IMR-90 (cell line): Measurements from ENCODE around the gene KIF1B. TPM values are rescaled to one million over a fixed set of nuclear protein-coding genes. Genes with fewer than 3 reads are reported as not detected.

Source experiments
- ATAC-seq: fragments of 200-7000 bp; cut with Tn5 transposase; 2 replicates; pipeline ENCODE4 v1.9.1; 2020; ENCODE audit warnings: low read depth, mild to moderate bottlenecking, moderate library complexity
- BruUV-seq: library from RNA; stranded (reverse); fragments of 400-500 nt; replicated peaks from 2 replicates; lab custom pipeline; 2021; lab: Mats Ljungman, UMichigan
- CTCF ChIA-PET: fragments of 300-600 bp; formaldehyde crosslinking; extraction: SDS; loops from one replicate; lab custom pipeline; 2021; ENCODE audit warnings: antibody characterized with exemption; lab: Yijun Ruan, JAX
- POLR2A ChIA-PET: fragments of 300-600 bp; sonication (Branson Sonifier 250); formaldehyde crosslinking; loops from one replicate; lab custom pipeline; 2022; ENCODE audit warnings: antibody characterized with exemption; ENCODE audit not compliant: unreplicated experiment; lab: Charles Lee
- DNase-seq: peaks from one replicate; pipeline ENCODE4 v3.0.0; 2013
- H2AFZ ChIP-seq: replicated peaks from 2 replicates; pipeline ENCODE3; 2013; ENCODE audit warnings: low read length, mild to moderate bottlenecking; ENCODE audit not compliant: poor library complexity
- H2AK5ac ChIP-seq: 2 replicates; pipeline ENCODE4 v1.6.1; 2013; ENCODE audit warnings: low read depth, low read length, inconsistent platforms
- H2AK9ac ChIP-seq: replicated peaks from 2 replicates; pipeline ENCODE3; 2013; ENCODE audit warnings: mild to moderate bottlenecking, low read depth, low read length, moderate library complexity; ENCODE audit not compliant: poor library complexity
- H2BK120ac ChIP-seq: 2 replicates; pipeline ENCODE4 v1.6.1; 2013; ENCODE audit warnings: low read depth, low read length, inconsistent platforms
- H2BK15ac ChIP-seq: 3 replicates; pipeline ENCODE4 v1.6.1; 2013; ENCODE audit warnings: low read depth, low read length, inconsistent platforms
- H2BK20ac ChIP-seq: 2 replicates; pipeline ENCODE4 v1.6.1; 2013; ENCODE audit warnings: low read depth, mild to moderate bottlenecking, inconsistent platforms, low read length, moderate library complexity
- H2BK5ac ChIP-seq: 2 replicates; pipeline ENCODE4 v1.6.1; 2013; ENCODE audit warnings: mild to moderate bottlenecking, low read depth, low read length, inconsistent platforms; ENCODE audit not compliant: poor library complexity, severe bottlenecking
- H3K14ac ChIP-seq: replicated peaks from 2 replicates; pipeline ENCODE4 v1.6.1; 2013; ENCODE audit warnings: low read depth, low read length, inconsistent platforms
- H3K18ac ChIP-seq: 2 replicates; pipeline ENCODE4 v1.6.1; 2013; ENCODE audit warnings: low read depth, low read length, control low read depth
- H3K23ac ChIP-seq: 2 replicates; pipeline ENCODE4 v1.6.1; 2013; ENCODE audit warnings: low read depth, low read length, inconsistent platforms
- H3K27ac ChIP-seq: 2 replicates; pipeline ENCODE4 v1.5.1; 2013; ENCODE audit warnings: mild to moderate bottlenecking, control low read depth, low read length; ENCODE audit not compliant: insufficient read depth
- H3K27me3 ChIP-seq: 2 replicates; pipeline ENCODE4 v1.6.1; 2013; ENCODE audit warnings: low read length; ENCODE audit not compliant: control insufficient read depth, insufficient read depth
- H3K36me3 ChIP-seq: 2 replicates; pipeline ENCODE4 v1.6.1; 2013; ENCODE audit warnings: low read length, mixed read lengths; ENCODE audit not compliant: control insufficient read depth, insufficient read depth
- H3K4ac ChIP-seq: 2 replicates; pipeline ENCODE4 v1.6.1; 2013; ENCODE audit warnings: low read depth, low read length, inconsistent platforms
- H3K4me1 ChIP-seq: 2 replicates; pipeline ENCODE4 v1.6.1; 2013; ENCODE audit warnings: low read length, mixed read lengths; ENCODE audit not compliant: control insufficient read depth, insufficient read depth
- H3K4me2 ChIP-seq: 2 replicates; pipeline ENCODE4 v1.6.1; 2013; ENCODE audit warnings: low read depth, mild to moderate bottlenecking, control low read depth, low read length, moderate library complexity
- H3K4me3 ChIP-seq: 2 replicates; pipeline ENCODE4 v1.5.1; 2013; ENCODE audit warnings: low read depth, mild to moderate bottlenecking, control low read depth, low read length, moderate library complexity; ENCODE audit not compliant: insufficient read depth
- H3K56ac ChIP-seq: 2 replicates; pipeline ENCODE4 v1.6.1; 2013; ENCODE audit warnings: low read length, inconsistent platforms; ENCODE audit not compliant: insufficient read depth; ENCODE audit errors: extremely low read depth
- H3K79me1 ChIP-seq, 2 experiments: 2 replicates each; pipeline ENCODE4 v1.6.1; 2013; ENCODE audit warnings: low read length in 2 of 2, inconsistent platforms in 1 of 2, low read depth in 1 of 2
- H3K9ac ChIP-seq: 2 replicates; pipeline ENCODE4 v1.6.1; 2013; ENCODE audit warnings: low read depth, low read length, control low read depth
- H3K9me1 ChIP-seq: 2 replicates; pipeline ENCODE4 v1.6.1; 2013; ENCODE audit warnings: low read length, inconsistent platforms; ENCODE audit not compliant: insufficient read depth
- H3K9me3 ChIP-seq: 2 replicates; pipeline ENCODE4 v1.6.1; 2013; ENCODE audit warnings: low read length; ENCODE audit not compliant: control insufficient read depth, insufficient read depth
- H4K20me1 ChIP-seq: 2 replicates; pipeline ENCODE4 v1.6.1; 2013; ENCODE audit warnings: low read length, inconsistent platforms; ENCODE audit not compliant: insufficient read depth
- H4K5ac ChIP-seq: 2 replicates; pipeline ENCODE4 v1.6.1; 2013; ENCODE audit warnings: mild to moderate bottlenecking, low read depth, low read length, control low read depth
- H4K8ac ChIP-seq, 2 experiments: 2 replicates each; pipeline ENCODE4 v1.6.1; 2013; ENCODE audit warnings: low read depth in 2 of 2, low read length in 2 of 2, control low read depth in 1 of 2, inconsistent platforms in 1 of 2
- H4K91ac ChIP-seq: 2 replicates; pipeline ENCODE4 v1.6.1; 2013; ENCODE audit warnings: low read depth, low read length, inconsistent platforms; ENCODE audit not compliant: insufficient read depth
- CEBPB ChIP-seq: IDR thresholded peaks from 2 replicates; pipeline ENCODE4 v1.6.1; 2012; ENCODE audit warnings: low read depth, low read length, improper control_type of control experiment
- FOS ChIP-seq: fragments of 150-350 bp; IDR thresholded peaks from 2 replicates; pipeline ENCODE4 v1.6.1; 2016; ENCODE audit warnings: low read depth, low read length
- MAFK ChIP-seq: IDR thresholded peaks from 2 replicates; pipeline ENCODE4 v1.6.1; 2012; ENCODE audit warnings: low read depth, low read length, improper control_type of control experiment
- NFE2L2 ChIP-seq: fragments of 150-350 bp; IDR thresholded peaks from 2 replicates; pipeline ENCODE4 v1.6.1; 2016; ENCODE audit warnings: low read depth, mild to moderate bottlenecking, low read length
- RCOR1 ChIP-seq: IDR thresholded peaks from 2 replicates; pipeline ENCODE4 v1.6.1; 2012; ENCODE audit warnings: mild to moderate bottlenecking, low read length, improper control_type of control experiment; ENCODE audit not compliant: insufficient replicate concordance
- RFX5 ChIP-seq: IDR thresholded peaks from 2 replicates; pipeline ENCODE4 v1.8.0; 2012; ENCODE audit warnings: low read depth, mild to moderate bottlenecking, low read length, moderate library complexity
- WGBS, 2 experiments: methylation state at CpG; one replicate each; pipeline versions ENCODE4 v1.1.5 to v1.1.7; 2013; ENCODE audit warnings: missing lambda C conversion rate in 2 of 2; ENCODE audit not compliant: insufficient read length in 1 of 2; ENCODE audit errors: extremely low coverage in 2 of 2; 5-methylcytosine and 5-hydroxymethylcytosine counted together
- dilution Hi-C: fragments of 300-500 bp; cut with HindIII; formaldehyde crosslinking; loops from one replicate; pipeline ENCODE4 v1.14.3; 2018; ENCODE audit warnings: low sequenced_read_pairs; ENCODE audit not compliant: unreplicated experiment
- in situ Hi-C: fragments of 300-500 bp; cut with MboI; formaldehyde crosslinking; loops from 3 replicates; pipeline ENCODE4 v1.14.3; 2019; ENCODE audit warnings: low sequenced_read_pairs, inconsistent platforms, mixed read lengths
- intact Hi-C: fragments of 100-400 bp; cut with micrococcal nuclease; formaldehyde crosslinking; loops from 2 replicates; pipeline ENCODE4 v1.10.0; 2022
- polyA plus RNA-seq, 3 experiments: library from polyadenylated mRNA; depleted of rRNA; stranded (reverse); fragments of >200 nt; gene quantifications; 2 replicates each; pipeline ENCODE4 v1.2.3, GENCODE V29; 2012; ENCODE audit warnings: low replicate concordance in 1 of 3
- total RNA-seq: library from RNA; depleted of rRNA; stranded (reverse); fragments of >200 nt; gene quantifications from 2 replicates; pipeline ENCODE4 v1.2.3, GENCODE V29; 2012

KIF1B gene
- total and polyA plus RNA-seq, 2 of the 4 experiments (the other 2 are of a cell fraction), result 13.0 to 21.1 TPM

DNA sequence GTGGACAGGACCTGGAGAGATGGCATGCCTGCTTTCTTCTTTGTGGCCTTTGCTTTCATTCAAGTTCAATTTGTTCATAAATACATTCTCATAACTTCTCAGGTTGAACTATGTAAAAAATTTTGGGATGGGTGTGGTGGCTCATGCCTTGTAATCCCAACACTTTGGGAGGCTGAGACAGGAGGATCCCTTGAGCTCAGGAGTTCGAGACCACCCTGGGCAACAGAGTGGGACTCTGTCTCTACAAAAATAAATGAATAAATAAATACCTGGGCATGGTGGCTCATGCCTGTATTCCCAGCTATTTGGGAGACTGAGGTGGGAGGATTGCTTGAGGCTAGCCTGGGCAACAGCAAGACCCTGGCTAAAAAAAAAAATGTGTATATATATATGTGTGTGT is 2.1 kb downstream of the KIF1B start:
- Histone ChIP-seq H3K18ac (no peak overlapping the region), H2AFZ (no peak overlapping the region), H3K4me3 (peak overlapping the region; percentile 72; the same call in 1 of the 2 replicates), H3K4ac (no peak overlapping the region), H4K91ac (no peak overlapping the region), H3K4me2 (peak overlapping the region; percentile 78), H3K36me3 (no peaks in the 10 kb centered on the region), H3K4me1 (peaks cover 11% of the 10 kb centered on the region), H2AK5ac (no peak overlapping the region), H3K9me3 (no peaks in the 10 kb centered on the region), H4K8ac (no peak overlapping the region), H2BK5ac (peak overlapping the region; percentile 87), H3K9ac (peak overlapping the region; percentile 20; the same call in 1 of the 2 replicates), H2BK20ac (no peak overlapping the region), H3K79me1 (peaks cover 0 to 41% of the 10 kb centered on the region in 2 experiments; a peak in 2 of 4 replicates), H3K9me1 (peaks cover 12% of the 10 kb centered on the region; the same call in 1 of the 2 replicates), H4K20me1 (peaks cover 51% of the 10 kb centered on the region), H2AK9ac (no peak overlapping the region), H2BK120ac (no peak overlapping the region), H3K23ac (peak overlapping the region; percentile 98; the same call in 1 of the 2 replicates), H2BK15ac (no peak overlapping the region), H3K56ac (no peak overlapping the region), H3K27ac (no peak overlapping the region), H4K5ac (no peak overlapping the region), H3K14ac (no peak overlapping the region), H3K27me3 (no peaks in the 10 kb centered on the region)
- no peak for TF ChIP-seq RFX5
- TF ChIP-seq FOS, result no peak
- TF ChIP-seq CEBPB, result no peak
- no peak for TF ChIP-seq RCOR1
- no peak for TF ChIP-seq MAFK
- TF ChIP-seq NFE2L2, result no peak
- WGBS, 2 experiments, result no CpG with 5 or more reads among the region's 1 CpG
- ChIA-PET CTCF (no interaction called here), POLR2A (interaction anchor here (0.6 kb wide), 1 partner anchor 56 kb away, joined by 5 read pairs; no protein-coding TSS in a partner anchor)
- in situ Hi-C loops, result no loop called here
- ATAC-seq, result no peak
- no peak for DNase-seq
- dilution Hi-C loops, result no loop called here
- intact Hi-C loops, result loop anchor here (5.0 kb wide), 2 partner anchors 180 to 270 kb away; partner anchors contain the start of genes LZIC, NMNAT1 and UBE4B
- BruUV-seq, result no TSS peak
